GM12865 (cell line): ENCODE data around the gene KCNJ6.

Source experiments
- DNase-seq: peaks from one replicate; pipeline ENCODE4 v3.0.0; 2010; ENCODE audit warnings: low read depth
- H3K4me3 ChIP-seq: 2 replicates; pipeline ENCODE4 v1.5.1; 2011; ENCODE audit warnings: mild to moderate bottlenecking, low read depth, low read length, control low read depth
- CTCF ChIP-seq: IDR thresholded peaks from 2 replicates; pipeline ENCODE4 v1.5.1; 2011; ENCODE audit warnings: low read length, control low read depth, low read depth, inconsistent platforms; ENCODE audit not compliant: insufficient read depth; ENCODE audit errors: missing control alignments

Gene KCNJ6

GRCh38 chr21:37658817-37659458 is 257.3 kb downstream of the KCNJ6 start:
- TF ChIP-seq CTCF = no peak
- no peak overlapping the region for H3K4me3 ChIP-seq
- DNase-seq = no peak

DNA sequence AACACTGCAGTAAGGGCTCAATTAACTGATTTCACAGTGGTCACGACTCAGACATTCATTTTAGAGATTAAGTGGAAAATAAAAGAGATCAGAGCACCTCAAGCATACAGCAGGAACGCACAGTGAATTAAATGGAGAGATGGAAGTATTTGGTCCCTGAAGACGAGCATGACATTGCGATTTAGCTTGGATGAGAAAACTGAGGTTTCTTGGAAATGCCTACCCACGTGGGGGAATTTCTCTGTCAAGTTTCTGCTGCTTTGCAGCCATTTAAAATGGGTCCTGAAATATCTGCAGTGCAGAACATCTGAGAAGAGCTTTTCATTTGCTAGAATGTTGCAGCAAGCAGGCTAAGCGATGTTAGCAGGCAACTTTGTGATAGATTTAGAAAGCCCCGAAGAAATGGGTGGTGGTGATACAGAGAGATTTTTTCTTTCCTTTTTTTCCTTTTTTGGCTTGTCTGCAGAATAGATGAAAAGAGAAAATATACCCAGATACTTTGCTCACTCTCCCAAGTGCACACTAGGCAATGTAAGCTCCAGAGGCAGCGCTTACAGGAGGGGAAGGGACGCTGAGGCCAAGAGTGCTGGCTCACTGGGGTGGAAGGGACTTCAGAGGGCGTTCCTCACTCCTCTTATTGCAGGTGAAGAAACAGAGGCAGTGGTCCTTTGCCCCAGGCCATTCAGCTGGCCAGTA is 258.0 kb downstream of the KCNJ6 start:
- no peak for DNase-seq
- H3K4me3 ChIP-seq = no peak overlapping the region
- TF ChIP-seq CTCF = no peak

DNA sequence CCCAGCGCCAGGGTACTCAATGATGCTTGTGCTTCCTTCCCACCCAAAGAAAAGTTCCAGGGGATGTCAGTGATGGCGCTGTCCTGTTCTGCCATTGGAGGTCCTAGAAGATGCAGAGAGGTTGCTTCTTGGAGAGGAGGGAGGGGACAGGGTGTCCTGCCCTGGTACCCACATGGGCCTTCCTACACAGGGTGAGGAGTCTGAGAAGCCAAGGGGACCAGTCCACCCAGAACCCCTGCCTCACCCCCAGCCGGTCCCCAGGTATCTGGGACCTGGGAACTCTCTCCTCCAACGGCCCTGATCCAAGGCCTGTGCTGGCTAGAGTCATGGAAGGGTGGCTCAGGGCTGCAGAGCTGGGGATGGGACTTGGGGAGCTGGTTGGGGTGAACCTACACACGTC is 259.4 kb downstream of the KCNJ6 start:
- TF ChIP-seq CTCF = no peak
- DNase-seq = no peak
- no peak overlapping the region for H3K4me3 ChIP-seq

- DNase-seq = no peak
- H3K4me3 ChIP-seq = no peak overlapping the region
- no peak for TF ChIP-seq CTCF
Observed at GRCh38 chr21:37655611-37656300, 260.5 kb downstream of the KCNJ6 start.

DNA sequence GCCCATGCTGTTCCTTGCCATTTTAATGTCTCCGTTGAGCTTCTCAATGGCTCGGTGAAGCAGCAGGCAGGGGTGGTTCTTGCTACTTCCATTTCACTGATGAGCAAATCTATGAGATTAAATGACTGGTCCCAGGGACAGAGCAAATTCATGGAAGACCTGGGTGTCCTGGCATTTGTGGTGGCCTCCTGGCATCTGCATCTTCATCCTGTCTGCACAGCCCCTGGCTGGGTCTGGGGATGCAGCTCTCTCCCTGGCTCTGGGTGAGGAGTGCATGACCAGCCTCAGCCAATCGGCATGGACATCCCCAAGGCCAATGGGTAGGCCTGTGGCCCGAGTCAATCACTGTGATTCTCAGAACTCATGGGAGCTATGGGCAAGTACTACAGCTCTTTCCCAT is 261.7 kb downstream of the KCNJ6 start:
- H3K4me3 ChIP-seq = no peak overlapping the region
- no peak for DNase-seq
- no peak for TF ChIP-seq CTCF

DNA sequence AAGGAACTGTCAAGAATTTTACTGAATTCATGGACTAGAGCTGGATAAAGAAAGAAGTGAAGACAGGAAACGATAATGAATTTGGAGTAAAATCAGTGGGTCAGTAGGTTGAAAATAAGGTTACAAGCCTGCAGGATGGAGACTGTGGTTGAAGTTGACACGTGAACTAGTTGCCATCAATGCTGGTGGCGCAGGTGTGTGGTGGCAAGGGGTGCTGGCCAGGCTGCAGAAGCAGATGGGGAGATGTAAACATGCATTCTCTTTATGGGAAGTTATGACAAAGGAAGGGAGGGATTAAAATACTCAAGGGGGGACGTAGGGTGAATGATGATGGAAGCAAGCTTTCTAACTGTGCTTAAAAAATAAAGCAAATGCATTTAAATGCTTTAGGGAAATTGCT is 263.1 kb downstream of the KCNJ6 start:
- H3K4me3 ChIP-seq = no peak overlapping the region
- no peak for TF ChIP-seq CTCF
- no peak for DNase-seq
